Fibroblast of upper back skin (primary cell): Measurements from ENCODE around the gene RAB6A.
"Not testable (repeated sequence)": the region's sequence is repeated elsewhere in the genome, so short reads cannot be mapped to it uniquely, and the experiment has no call there.

Source experiments
- DNase-seq: peaks from one replicate; pipeline ENCODE4 v3.0.0-alpha.2; 2013

Gene RAB6A

DNA sequence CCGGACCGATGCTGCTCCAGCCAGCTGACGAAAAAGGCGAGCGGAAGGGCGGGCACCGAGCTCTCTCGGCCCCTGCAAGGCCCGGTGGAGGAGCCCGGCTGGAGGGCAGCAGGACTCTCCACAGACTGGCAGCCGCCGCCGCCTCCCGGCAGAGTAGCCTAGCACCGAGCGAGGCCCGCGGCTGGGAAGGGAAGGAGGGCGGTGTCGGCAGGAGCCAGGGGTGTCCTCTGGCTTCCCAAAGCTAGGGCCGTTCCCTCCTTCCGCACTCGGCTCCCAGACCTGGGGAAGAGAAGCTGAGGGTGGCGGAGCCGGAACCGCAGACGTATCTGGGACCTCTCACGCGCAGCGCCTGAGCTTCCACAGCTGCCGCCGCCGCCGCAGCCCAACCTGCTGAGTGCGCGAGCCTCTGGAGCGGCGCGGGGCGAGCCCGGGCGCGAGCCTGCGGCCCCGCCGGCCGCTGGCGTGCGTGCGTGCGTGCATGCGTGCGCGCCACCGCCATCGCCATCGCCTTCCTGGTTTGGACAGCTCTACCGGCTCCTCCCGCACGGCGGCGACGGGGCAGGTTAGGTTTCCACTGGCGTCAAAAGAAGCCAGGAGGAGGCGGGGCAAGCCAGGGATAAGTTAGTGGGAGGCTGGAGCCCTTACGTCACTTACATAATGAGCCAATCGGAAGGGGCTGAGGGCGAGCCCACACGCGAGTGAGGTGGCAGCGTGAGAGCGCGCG lies at the start of gene RAB6A:
Gene RAB6A, minus strand, starts transcription at position 396 of the 724 bp plus-strand sequence. CDS start 439 bp downstream, outside the sequence.
- peak; percentile 100 for DNase-seq

DNA sequence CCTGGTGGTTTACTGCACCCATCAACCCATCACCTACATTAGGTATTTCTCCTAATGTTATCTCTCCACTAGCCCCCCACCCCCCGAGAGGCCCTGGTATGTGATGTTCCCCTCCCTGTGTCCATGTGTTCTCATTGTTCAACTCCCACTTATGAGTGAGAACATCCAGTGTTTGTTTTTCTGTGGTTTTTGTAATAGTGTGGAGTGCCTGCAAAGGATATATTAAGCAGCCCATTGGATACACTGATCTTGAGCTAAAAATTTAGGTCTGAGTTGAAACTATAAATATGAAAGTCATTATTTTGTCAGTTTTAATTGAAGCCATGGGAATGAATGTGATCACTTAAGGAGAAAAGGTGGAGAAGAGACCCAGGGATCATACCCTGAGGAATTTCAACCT lies 49.8 kb upstream of the RAB6A start:
- no peak for DNase-seq

DNA sequence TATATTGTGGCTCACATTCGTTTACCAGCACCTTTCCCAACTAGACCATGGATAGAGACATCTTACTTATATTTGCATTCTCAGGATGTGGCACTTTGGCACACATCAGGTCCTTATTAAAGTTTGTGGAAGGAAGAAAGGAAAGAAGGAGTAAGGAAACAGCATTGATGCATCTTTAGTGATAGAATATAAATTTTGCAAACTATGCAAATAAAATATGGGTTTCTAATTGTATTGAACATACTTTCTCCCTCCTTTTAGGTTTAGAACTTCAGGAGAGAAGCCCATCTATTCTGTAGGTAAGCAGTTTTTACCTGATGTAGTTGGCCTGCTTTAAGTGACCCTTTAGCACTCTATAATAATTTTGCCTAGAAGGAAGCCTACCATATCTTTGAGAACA lies 47.2 kb upstream of the RAB6A start:
- DNase-seq: no peak

DNA sequence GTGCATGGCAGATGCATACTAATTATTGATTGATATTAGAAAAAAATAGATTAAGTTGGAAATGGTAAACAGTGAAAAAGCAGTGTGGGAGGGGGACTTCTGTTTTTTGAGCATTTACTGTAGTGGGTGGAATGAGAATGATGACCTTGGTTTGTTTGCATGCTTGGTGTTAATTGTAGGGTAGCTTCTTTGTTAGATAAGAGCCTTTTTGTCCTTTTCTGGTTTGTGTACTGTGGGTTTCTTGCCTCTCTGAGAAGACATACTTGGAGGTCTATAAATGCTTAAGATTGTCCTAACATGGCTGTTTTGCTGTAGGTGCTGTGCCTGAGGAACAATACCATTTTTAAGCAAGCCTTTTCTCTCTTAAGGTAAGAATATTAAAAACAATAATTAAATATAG lies 43.8 kb upstream of the RAB6A start:
- no peak for DNase-seq

DNA sequence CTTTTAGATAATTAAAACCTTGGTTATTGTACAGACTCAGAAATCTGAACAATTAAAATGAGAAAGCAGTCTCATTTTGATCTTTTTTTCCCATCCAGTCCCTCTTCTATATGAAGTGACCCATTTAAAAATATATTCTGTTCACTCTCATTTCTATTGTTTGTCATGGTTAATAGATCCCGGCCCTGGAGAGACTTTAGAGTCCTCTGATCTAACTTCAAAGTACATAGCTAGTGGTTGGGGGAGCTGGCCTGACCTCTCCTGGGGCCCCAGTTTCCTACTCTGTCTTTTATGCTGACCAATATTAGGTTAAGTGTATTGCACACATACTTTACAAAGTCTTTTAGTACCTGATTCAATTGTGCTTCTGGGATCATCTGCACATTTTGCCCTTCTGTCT lies 40.3 kb upstream of the RAB6A start:
- DNase-seq: no peak

DNA sequence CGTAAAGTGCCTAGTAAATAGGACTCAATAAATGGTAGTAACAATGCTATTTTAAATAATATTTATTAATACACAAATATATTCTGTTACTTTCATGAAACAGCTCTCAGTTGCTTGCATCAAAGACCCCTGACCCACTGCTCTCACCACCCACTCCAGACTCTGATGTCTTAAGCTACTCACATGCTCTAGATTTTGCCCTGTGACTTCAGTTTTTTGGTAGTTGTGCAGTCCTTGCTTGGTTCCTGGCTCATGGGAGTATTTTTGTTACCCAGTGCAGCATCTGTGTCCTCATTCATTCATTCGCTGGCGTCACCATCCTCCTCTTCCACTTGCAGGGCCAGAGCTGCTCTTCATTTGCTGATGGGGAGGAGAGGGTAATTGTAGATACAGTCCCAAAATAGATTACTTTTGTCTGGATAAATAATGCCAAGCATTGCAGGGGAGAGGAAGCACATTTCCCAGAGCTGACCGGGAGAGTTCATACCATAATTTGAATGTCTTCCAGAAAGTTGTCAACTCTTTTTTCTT lies 39.5 kb upstream of the RAB6A start:
- DNase-seq: no peak

DNA sequence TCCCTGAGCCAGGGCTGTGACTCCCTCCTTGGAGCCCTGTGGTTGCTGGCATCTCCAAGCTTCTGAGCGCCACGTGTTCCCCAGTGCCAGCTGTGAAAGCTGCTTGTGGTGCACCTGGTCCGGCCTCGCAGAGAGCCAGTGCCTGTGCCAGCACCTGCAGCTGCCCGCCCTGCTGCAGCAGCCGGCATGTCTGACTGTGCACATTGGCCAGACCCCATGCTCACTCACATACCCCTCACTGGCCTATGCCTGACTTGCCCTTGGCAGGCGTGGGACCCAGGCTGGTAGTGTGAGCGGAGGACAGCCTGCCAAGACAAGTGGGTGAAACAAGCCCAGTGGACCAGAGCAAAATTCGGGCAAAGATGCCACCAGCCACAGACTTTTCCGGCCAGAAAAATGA lies 36.6 kb upstream of the RAB6A start:
- DNase-seq: no peak

DNA sequence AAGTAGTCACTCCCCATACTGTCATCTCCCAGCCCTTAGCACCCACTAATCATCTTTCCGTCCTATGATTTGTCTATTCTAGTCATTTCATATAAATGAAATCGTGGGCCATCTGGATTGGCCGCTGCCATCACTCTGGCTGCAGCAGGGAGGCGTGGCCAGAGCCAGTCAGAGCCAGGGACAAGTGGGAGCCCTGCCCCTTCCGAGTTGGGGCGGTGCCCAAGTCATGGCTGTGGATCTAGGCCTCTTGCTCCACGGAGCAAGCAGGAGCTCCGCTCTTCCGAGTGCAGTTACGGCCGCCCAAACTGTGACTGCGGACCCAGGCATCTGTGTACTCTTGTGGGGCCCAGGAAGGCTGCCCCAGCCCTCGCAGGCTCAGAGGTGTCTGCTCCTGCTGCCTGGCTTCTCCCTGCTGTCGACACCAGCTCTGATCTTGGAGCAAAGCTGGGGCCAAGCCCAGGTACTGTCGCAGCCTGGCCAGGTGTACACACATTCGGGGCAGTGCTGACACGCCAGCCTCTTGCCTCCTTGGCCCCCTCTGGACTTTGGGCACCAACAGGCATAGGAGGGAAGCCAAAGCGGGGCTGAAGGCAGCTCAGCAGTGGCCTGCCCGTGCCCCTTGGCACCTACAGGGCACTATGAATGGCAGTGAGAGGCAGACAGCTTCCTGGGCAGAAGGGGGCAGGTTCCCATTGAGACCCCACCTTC lies 35.2 kb upstream of the RAB6A start:
- no peak for DNase-seq

DNA sequence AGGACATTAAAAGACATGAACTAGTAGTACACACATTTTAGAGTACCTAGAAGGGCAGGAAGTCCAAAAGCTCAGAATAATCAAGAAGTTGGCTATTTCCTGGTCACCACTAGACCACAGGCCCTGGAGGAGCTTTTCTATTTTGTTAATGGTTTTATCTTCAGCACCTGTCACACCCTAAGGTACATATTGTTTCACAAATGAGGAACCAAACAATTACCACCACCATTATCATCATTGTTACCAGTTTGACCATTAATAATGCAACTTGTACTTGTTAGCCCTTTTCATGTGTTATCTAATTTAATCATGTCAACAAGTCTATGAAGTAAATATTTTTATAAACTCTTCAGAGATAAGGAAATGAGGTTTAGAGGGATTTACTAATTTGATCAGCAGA lies 31.7 kb upstream of the RAB6A start:
- no peak for DNase-seq

DNA sequence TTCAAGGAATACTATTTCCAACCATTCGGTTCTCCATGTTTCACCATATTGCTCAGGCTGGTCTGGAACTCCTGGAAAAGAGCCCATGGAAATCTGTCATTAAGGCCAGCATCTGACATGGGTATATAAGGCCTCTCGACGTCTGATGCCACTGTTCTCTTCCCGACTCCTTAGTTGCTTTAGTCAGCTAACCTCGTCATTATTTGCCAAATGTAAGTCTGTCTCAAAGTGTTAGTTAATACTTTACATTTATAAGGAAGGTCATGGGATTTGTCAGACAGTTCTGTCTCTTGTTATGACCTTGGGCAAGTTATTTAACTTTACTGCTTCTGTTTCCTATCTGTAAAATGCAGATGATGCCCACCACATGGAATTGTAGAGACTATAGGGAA lies 28.4 kb upstream of the RAB6A start:
- DNase-seq: no peak

DNA sequence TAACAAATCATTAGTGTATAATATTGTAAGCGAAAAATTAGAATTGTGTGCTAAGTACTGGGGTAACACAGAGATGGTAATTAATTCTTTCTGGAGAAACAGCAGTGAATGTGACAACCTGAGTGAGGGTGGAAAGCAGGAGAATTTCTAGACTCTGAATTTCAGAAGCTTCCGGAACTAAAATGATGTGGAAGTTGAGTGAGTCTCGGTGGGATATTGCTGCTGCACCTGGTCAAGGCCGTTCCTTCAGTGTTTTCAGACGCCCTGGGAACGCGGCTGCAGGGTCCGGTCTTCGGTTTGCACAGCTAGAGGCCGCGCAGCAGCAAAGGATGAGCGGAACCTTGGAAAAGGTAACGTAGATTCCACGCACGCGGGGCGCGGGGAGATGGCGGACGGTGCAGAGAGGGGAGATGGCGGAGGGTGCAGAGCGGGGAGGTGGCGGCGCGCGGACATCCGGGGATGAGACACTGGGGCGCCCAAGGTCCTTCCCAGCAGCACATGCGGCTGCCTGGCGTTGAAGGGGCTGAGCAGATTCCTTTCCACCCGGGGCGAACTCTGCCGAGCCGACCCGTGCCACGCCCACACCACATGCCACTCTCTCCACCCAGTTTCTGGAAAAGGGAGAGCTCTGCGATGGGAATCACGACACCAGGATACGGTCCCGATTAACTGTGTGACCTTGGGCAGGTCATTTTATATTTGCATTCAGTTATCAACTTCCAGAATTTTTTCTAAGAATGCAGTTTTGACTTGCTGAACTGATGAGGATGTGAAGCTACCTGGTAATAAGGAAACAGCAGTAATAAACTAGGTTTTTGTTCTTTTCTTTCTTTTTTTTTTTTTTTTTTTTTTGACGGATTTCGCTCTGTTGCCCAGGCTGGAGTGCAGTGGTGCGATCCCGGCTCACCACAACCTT lies 27.0 kb upstream of the RAB6A start, which contains the start of gene MRPL48:
Gene MRPL48, plus strand, starts transcription at position 232 of the 916 bp plus-strand sequence. Its CDS starts 98 bp downstream, at position 330.
- peak; percentile 93 for DNase-seq

DNA sequence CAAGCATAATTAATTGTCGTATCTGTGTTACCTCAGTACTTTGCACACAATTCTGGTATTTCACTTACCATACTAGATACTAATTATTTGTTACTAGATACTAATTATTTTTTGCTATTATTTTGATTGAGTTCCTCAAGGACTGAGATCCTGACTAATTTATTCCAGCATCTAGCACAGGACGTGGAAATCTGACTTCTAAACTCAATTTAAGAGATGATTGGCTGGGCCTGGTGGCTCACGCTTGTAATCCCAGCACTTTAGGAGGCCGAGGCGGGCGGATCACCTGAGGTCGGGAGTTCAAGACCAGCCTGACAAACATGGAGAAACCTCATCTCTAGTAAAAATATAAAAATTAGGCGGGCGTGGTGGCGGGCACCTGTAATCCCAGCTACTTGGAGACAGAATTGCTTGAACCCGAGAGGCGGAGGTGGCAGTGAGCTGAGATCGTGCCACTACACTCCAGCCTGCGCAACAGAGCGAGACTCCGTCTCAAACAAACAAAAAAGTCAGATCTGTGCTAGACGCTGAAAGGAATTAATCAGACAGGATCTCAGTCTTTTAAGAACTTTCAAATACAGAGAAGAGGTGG lies 26.3 kb upstream of the RAB6A start:
- DNase-seq: no peak

DNA sequence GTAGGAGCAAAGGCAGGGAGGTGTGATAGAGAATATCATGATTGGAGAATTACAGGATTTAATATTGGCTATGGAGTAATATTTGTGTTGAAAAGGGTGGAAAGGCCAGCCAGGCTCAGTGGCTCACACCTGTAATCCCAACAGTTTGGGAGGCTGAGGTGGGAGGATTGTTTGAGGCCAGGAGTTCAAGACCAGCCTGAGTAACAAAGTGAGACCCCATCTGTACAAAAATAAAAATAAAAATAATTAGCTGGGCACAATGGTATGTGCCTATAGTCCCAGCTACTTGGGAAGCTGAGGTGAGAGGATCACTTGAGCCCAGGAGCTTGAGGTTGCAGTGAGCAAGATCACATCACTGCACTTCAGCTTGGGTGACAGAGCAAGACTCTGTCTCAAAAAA lies 24.6 kb upstream of the RAB6A start:
- not testable (repeated sequence) for DNase-seq

DNA sequence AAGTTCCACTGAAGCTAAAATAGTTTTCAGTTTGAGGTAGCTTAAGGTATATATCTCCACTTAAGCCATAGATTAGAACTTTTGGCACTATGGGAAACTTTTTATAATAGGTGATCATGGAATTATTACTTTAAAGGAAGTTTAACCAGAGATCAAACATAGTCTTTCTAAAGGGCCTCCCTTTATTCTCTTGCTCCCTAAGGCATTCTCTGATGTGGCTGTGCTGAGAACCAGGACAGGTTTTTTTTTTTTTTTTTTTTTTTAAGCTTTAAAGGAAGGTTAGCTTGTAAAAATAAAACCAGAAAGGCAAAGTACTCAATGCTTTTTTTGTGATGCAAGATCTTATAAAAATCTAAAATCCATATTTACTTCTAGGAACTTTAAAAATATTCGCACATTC lies 23.9 kb upstream of the RAB6A start:
- DNase-seq: no peak

DNA sequence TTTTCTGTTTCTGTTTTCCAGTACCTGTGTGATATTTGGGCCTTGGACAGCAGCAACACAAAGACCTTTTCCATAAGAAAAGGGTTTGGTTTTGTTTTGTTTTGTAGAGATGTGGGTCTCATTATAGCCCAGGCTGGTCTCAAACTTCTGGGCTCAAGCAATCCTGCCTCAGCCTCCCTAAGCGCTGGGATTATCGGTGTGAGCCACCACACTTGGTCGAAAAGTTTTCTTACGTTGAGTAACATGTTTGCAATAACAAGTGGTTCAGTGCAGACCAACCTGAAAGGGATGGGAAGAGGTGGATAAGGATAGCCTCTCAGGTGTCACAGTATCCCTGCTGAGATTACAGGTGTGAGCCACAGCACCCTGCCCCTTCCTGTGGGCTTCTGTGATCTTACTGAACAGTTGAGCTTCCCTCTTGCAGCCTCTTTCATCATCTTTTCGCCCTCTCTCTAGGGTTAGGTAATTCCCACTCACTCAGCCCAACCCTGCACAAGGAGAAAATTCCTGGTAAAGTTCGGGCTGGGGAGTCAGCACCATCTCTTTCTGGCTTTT lies 23.3 kb upstream of the RAB6A start:
- peak; percentile 74 for DNase-seq

DNA sequence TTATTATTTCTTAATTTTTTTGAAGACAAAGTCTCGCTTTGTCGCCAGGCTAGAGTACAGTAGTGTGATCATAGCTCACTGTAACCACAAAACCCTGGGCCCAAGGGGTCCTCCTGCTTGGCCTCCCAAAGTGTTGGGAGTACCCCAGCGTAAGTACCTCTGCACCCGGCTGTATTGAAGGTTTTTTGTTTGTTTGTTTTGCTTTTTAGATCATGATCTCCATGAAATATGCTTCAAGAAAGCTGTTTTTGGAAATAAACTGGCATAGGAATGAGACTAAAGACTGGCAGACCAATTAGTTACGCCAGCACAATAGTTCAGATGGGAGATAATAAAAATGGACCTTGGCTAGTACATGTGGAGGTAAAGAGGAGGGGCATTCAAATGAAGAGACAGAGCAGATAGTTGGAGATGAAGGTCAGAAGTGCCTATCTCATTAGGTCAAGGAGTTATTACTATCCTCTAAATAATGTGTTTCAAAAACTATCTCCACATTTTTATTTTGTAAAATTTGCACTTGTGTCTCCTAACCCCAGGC lies 22.7 kb upstream of the RAB6A start:
- DNase-seq: no peak

DNA sequence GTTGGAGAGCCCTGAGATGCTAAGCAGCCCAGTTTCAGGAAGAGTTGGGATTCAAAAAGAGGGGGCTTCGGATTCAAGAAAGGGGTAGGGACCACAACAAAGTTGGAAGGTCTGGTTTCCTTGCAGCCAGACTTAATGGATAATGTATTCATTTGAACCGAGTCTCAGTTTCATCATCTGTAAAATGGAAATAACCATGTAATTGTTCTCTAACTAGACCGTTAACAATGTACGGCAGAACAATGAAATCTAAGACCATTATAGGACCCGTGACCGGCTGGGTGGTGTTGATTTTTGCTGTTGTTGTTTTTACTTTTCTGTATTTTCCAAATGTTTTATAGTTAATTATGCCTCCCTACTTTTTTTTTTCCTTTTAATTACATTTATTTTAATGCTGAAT lies 20.4 kb upstream of the RAB6A start:
- no peak for DNase-seq

DNA sequence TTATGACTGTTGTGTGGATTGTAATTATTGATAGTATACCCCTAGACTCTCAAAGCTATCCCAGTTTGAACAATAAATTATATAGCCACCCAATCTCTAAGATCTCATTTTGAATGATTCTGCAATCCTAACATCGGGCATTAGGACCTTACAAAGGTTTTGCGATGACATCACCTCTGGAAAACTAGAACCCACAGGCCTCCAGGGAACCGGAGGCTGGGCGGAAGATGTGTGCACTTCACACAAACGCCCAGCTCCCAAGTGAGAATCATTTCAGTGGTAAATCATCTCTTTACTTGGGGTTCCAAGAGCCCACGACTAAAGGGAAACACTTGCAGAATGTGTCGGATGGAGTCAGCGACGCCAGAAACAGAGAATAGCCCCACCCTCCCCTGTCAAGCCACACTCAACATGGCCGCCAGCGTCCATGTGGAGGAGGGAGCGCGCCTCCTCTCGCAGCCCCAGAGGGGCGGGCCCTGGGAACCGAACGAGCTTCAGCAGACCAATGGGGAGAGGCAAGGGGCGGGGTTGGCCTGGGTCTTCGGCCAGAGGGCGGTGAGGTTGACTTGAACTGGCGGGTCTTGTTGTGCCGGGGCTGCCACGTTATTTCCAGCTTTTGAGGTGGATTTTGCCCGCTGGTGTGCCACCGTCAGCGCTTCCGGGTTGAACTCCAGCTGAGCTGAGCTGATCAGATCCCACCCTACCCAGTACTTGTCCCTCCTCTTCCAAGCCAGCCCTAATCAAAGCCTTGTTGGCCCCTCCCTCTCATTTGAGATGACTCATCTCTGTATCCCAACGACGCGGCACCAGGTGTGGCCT lies 18.4 kb upstream of the RAB6A start:
- peak; percentile 99 for DNase-seq

DNA sequence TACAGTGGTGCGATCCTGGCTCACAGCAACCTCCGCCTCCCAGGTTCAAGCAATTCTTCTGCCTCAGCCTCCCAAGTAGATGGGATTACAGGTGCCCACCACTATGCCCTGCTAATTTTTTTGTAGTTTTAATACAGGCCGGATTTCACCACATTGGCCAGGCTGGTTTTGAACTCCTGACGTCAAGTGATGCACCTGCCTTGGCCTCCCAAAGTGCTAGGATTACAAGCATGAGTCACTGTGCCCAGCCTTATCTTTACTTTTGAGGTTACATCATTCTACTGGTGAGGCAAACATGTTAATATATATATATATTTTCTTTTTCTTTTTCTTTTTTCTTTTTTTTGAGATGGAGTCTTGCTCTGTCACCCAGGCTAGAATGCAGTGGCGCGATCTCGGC lies 9.9 kb upstream of the RAB6A start:
- DNase-seq: not testable (repeated sequence)

DNA sequence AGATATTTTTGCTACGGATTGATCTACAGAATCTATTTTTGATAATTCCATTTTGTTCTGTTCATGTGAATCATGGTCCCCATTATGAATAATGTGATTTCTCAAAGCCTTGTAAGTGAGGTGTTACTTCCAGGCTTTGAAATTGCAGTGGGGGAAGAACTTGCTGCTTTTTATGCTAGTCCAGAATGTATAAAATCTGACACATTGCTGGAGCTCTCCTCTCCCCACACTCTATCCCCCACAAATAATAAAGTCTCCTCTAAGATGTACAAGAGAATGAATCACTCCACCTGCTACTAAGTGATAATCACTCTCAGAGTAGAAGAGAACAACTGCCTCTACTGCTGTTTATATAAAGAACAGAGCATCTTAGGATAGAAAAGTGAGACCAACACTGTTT lies 5.9 kb upstream of the RAB6A start:
- DNase-seq: no peak

DNA sequence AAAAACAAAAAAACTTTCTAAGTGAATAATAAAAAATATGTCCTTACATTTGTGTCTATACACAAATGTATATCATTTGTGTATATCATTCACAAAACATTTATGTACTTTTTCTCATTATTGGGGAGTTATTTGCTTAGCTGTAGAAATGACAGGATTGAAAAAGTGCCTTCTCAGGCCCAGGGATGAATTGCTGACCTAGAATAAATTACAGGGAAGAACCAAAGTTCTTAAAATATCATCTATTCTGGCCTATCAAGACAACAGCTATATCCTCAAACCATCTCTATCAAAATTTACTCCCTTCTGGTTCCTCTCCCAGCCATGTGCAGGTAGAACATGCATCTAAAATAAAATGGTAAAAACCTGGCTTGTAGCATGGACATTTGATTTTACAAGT lies 1.9 kb upstream of the RAB6A start:
- DNase-seq: no peak
